Measurements from ENCODE around the gene ABCA7. TPM values are rescaled to one million over a fixed set of nuclear protein-coding genes. Genes with fewer than 3 reads are reported as not detected.
"Not testable (repeated sequence)": the region's sequence is repeated elsewhere in the genome, so short reads cannot be mapped to it uniquely, and the experiment has no call there.

Gene ABCA7
- total RNA-seq, 1 experiment from 2014 or later, result 91.4 TPM

GRCh38 chr19:1113986-1114483 is 74.1 kb downstream of the ABCA7 start (continued):
- no peak for TF ChIP-seq ZNF274 (IDR thresholded peaks at IDR 0.05; ENCODE audit: low read depth, low read length)

- H3K9me3 ChIP-seq (ENCODE audit: control insufficient read depth in 1 of 2, insufficient read depth in 1 of 2, low read depth in 1 of 2, low read length in 2 of 2); CTCF ChIA-PET; BruUV-seq (replicated peaks); H2AFZ ChIP-seq (ENCODE audit: low read depth, low read length, poor library complexity, severe bottlenecking); H3K9me2 ChIP-seq (ENCODE audit: insufficient read depth); POLR2A ChIA-PET; H3K9ac ChIP-seq (ENCODE audit: low read length); H3K4me2 ChIP-seq (ENCODE audit: low read length); H3K4me3 ChIP-seq (replicated peaks in 1 of 2; ENCODE audit: low read depth in 1 of 2, low read length in 2 of 2); H3K79me2 ChIP-seq (ENCODE audit: insufficient read depth, low read length); DNase-seq (ENCODE audit: low read depth, low spot score); H3K27ac ChIP-seq (ENCODE audit: low read depth, low read length); ATAC-seq; H3K27me3 ChIP-seq (ENCODE audit: insufficient read depth, low read length); H4K20me1 ChIP-seq (ENCODE audit: insufficient read depth); RAD21 ChIA-PET (ENCODE audit: low non-redundant PET in 1 of 2, low total read pairs in 2 of 2, uncharacterized antibody in 2 of 2, unreplicated experiment in 2 of 2): not testable (repeated sequence)
- peaks cover 1 to 13% of the 10 kb centered on the region in 2 experiments; a peak in 3 of 4 replicates for H3K36me3 ChIP-seq (ENCODE audit: control insufficient read depth in 1 of 2, insufficient read depth in 2 of 2, low read length in 2 of 2)
- peaks cover 16 to 25% of the 10 kb centered on the region in 2 experiments for H3K4me1 ChIP-seq (ENCODE audit: control insufficient read depth in 1 of 2, insufficient read depth in 2 of 2, low read length in 2 of 2)
- intact Hi-C loops (cut with micrococcal nuclease), result loop anchor here (5.0 kb wide), 1 partner anchor 78 kb away; no protein-coding TSS in a partner anchor
Observed at GRCh38 chr19:1114728-1115127, 74.8 kb downstream of the ABCA7 start.

Other genes starting within 250 kb of the ABCA7 start
- 676 TPM for gene PTBP1, start 242.7 kb upstream of the ABCA7 start, total RNA-seq (2021; ENCODE audit: unreplicated experiment)
- gene PLPPR3, start 218.2 kb upstream of the ABCA7 start, total RNA-seq (2021; ENCODE audit: unreplicated experiment), result 0.27 TPM
- not detected for gene AZU1, start 212.3 kb upstream of the ABCA7 start, total RNA-seq (2021; ENCODE audit: unreplicated experiment)
- 2.7 TPM for gene PRTN3, start 199.1 kb upstream of the ABCA7 start, total RNA-seq (2021; ENCODE audit: unreplicated experiment)
- not detected for gene ELANE, start 187.8 kb upstream of the ABCA7 start, total RNA-seq (2021; ENCODE audit: unreplicated experiment)
- gene CFD, start 180.4 kb upstream of the ABCA7 start, total RNA-seq (2021; ENCODE audit: unreplicated experiment), result 80.2 TPM
- 73.6 TPM for gene MED16, start 146.9 kb upstream of the ABCA7 start, total RNA-seq (2021; ENCODE audit: unreplicated experiment)
- not detected for gene RNU6-9, start 146.6 kb upstream of the ABCA7 start, total RNA-seq (2021; ENCODE audit: unreplicated experiment)
- gene R3HDM4, start 126.9 kb upstream of the ABCA7 start, total RNA-seq (2021; ENCODE audit: unreplicated experiment), result 92.3 TPM
- 5.9 TPM for gene KISS1R, start 122.8 kb upstream of the ABCA7 start, total RNA-seq (2021; ENCODE audit: unreplicated experiment)
- 21.8 TPM for gene ARID3A, start 114.1 kb upstream of the ABCA7 start, total RNA-seq (2021; ENCODE audit: unreplicated experiment)
- 124 TPM for gene WDR18, start 55.8 kb upstream of the ABCA7 start, total RNA-seq (2021; ENCODE audit: unreplicated experiment)
- 0.69 TPM for gene GRIN3B, start 39.7 kb upstream of the ABCA7 start, total RNA-seq (2021; ENCODE audit: unreplicated experiment)
- gene TMEM259, start 19.0 kb upstream of the ABCA7 start, total RNA-seq (2021; ENCODE audit: unreplicated experiment), result 202 TPM
- gene RNU6-2, start 18.6 kb upstream of the ABCA7 start, total RNA-seq (2021; ENCODE audit: unreplicated experiment), result not detected
- gene CNN2, start 13.5 kb upstream of the ABCA7 start, total RNA-seq (2021; ENCODE audit: unreplicated experiment), result 212 TPM
- gene ARHGAP45, start 27.1 kb downstream of the ABCA7 start, total RNA-seq (2021; ENCODE audit: unreplicated experiment), result 30.4 TPM
- 281 TPM for gene POLR2E, start 55.3 kb downstream of the ABCA7 start, total RNA-seq (2021; ENCODE audit: unreplicated experiment)
- gene GPX4, start 63.9 kb downstream of the ABCA7 start, total RNA-seq (2021; ENCODE audit: unreplicated experiment), result 481 TPM
- 66.4 TPM for gene SBNO2, start 134.2 kb downstream of the ABCA7 start, total RNA-seq (2021; ENCODE audit: unreplicated experiment)
- 86.9 TPM for gene STK11, start 165.7 kb downstream of the ABCA7 start, total RNA-seq (2021; ENCODE audit: unreplicated experiment)
- gene CBARP, start 197.9 kb downstream of the ABCA7 start, total RNA-seq (2021; ENCODE audit: unreplicated experiment), result 23.8 TPM
- gene ATP5F1D, start 201.6 kb downstream of the ABCA7 start, total RNA-seq (2021; ENCODE audit: unreplicated experiment), result 428 TPM
- gene MIDN, start 208.5 kb downstream of the ABCA7 start, total RNA-seq (2021; ENCODE audit: unreplicated experiment), result 146 TPM
- gene CIRBP, start 229.2 kb downstream of the ABCA7 start, total RNA-seq (2021; ENCODE audit: unreplicated experiment), result 276 TPM
- 77.1 TPM for gene FAM174C, start 235.4 kb downstream of the ABCA7 start, total RNA-seq (2021; ENCODE audit: unreplicated experiment)
- 12.2 TPM for gene EFNA2, start 245.8 kb downstream of the ABCA7 start, total RNA-seq (2021; ENCODE audit: unreplicated experiment)

All from HCT116 (cell line).